ENCODE results near the gene BCR. TPM values are rescaled to one million over a fixed set of nuclear protein-coding genes. Genes with fewer than 3 reads are reported as not detected.

The BCR gene
- total RNA-seq, 1 experiment from 2014 or later: 77.0 TPM

- Mint-ChIP-seq H3K36me3 (ENCODE audit: insufficient read depth in 1 of 3, low read depth in 3 of 3) (no peaks in the 10 kb centered on the region), H3K9me3 (no peaks in the 10 kb centered on the region; a peak in 2 of 5 replicates), H3K4me3 (no peak overlapping the region), H3K27me3 (ENCODE audit: low read depth) (peaks cover 37% of the 10 kb centered on the region), H3K27ac (no peak overlapping the region; a peak in 1 of 7 replicates), H3K4me1 (peaks cover 8 to 29% of the 10 kb centered on the region in 2 experiments)
- Histone ChIP-seq H3K4ac (ENCODE audit: low read depth, low read length) (no peak overlapping the region), H2BK12ac (ENCODE audit: insufficient read length, low read depth, low read length) (no peak overlapping the region), H2BK15ac (ENCODE audit: low read depth, low read length) (no peak overlapping the region), H2BK5ac (ENCODE audit: insufficient read length, low read length) (no peak overlapping the region), H2BK120ac (ENCODE audit: low read depth, low read length, poor library complexity, severe bottlenecking) (no peak overlapping the region), H3K9ac (ENCODE audit: extremely low read depth, insufficient read length, low read length) (no peak overlapping the region), H3K9me3 (ENCODE audit: control insufficient read depth, low read depth, low read length) (no peaks in the 10 kb centered on the region), H3K79me2 (ENCODE audit: insufficient read depth, low read length) (no peaks in the 10 kb centered on the region), H3K23me2 (ENCODE audit: insufficient read length, low read depth, low read length, poor library complexity, severe bottlenecking) (no peaks in the 10 kb centered on the region), H4K5ac (ENCODE audit: insufficient read length, low read depth, low read length) (no peak overlapping the region), H3K4me2 (ENCODE audit: insufficient read depth, insufficient read length, low read length) (no peak overlapping the region), H3T11ph (ENCODE audit: low read length) (no peak overlapping the region), H3K18ac (ENCODE audit: insufficient read length, low read depth, low read length) (no peak overlapping the region), H4K91ac (ENCODE audit: insufficient read length, low read depth, low read length) (no peak overlapping the region), H3K4me1 (ENCODE audit: insufficient read depth, low read length) (no peaks in the 10 kb centered on the region; the same call in 1 of the 2 replicates), H2AK5ac (ENCODE audit: insufficient read length, low read length) (no peak overlapping the region), H2AFZ (ENCODE audit: low read length) (no peak overlapping the region), H3K27ac (ENCODE audit: insufficient read length, low read depth, low read length) (no peak overlapping the region), H2BK20ac (ENCODE audit: low read depth, low read length, poor library complexity, severe bottlenecking) (no peak overlapping the region), H3K14ac (ENCODE audit: insufficient read depth, low read length) (no peak overlapping the region), H3K23ac (ENCODE audit: insufficient read length, low read depth, low read length) (no peak overlapping the region), H3K56ac (ENCODE audit: insufficient read length, low read depth, low read length) (no peak overlapping the region), H3K79me1 (ENCODE audit: insufficient read depth, low read depth, low read length, poor library complexity, severe bottlenecking) (no peaks in the 10 kb centered on the region), H4K20me1 (ENCODE audit: control insufficient read depth, insufficient read depth, insufficient read length) (no peaks in the 10 kb centered on the region), H3K27me3 (ENCODE audit: insufficient read depth, low read length) (no peaks in the 10 kb centered on the region), H4K8ac (replicated peaks; ENCODE audit: insufficient read length, low read depth, low read length) (no peak overlapping the region)
- no CpG with 5 or more reads among the region's 3 CpGs for WGBS (ENCODE audit: extremely low coverage, insufficient read length, low lambda C conversion rate)
- no peak for TF ChIP-seq CTCF (conservative IDR thresholded peaks at IDR 0.05)
- DNase-seq: no peak
Measured at GRCh38 chr22:23137468-23137867, 42.8 kb upstream of the BCR start.
